PC-9 (cell line): Measurements from ENCODE around the gene PKIB.

Experiments
- CTCF ChIP-seq: fragments of 200-600 bp; sonication (generic); conservative IDR thresholded peaks from 2 replicates; pipeline ENCODE4 v1.6.1; 2017; ENCODE audit warnings: mixed run types, antibody characterized with exemption, mild to moderate bottlenecking, moderate library complexity
- EZH2 ChIP-seq: fragments of 200-600 bp; sonication (generic); IDR thresholded peaks from 2 replicates; pipeline ENCODE4 v1.8.0; 2017; ENCODE audit warnings: antibody characterized with exemption, low read depth

- TF ChIP-seq CTCF (no peak), EZH2 (no peak)
Observed at GRCh38 chr6:122717350-122717749, 107.1 kb downstream of the PKIB start.
